GM19043 (cell line): ENCODE data around the gene ME3.
"Not testable (repeated sequence)": the region's sequence is repeated elsewhere in the genome, so short reads cannot be mapped to it uniquely, and the experiment has no call there.

Experiments
- ATAC-seq: cut with Tn5 transposase; IDR thresholded peaks from one replicate; pipeline ENCODE4 v1.9.1; 2021; ENCODE audit warnings: low read depth; ENCODE audit not compliant: unreplicated experiment

ME3 gene

GRCh38 chr11:86624366-86624765 is 48.0 kb downstream of the ME3 start:
- no peak for ATAC-seq

DNA sequence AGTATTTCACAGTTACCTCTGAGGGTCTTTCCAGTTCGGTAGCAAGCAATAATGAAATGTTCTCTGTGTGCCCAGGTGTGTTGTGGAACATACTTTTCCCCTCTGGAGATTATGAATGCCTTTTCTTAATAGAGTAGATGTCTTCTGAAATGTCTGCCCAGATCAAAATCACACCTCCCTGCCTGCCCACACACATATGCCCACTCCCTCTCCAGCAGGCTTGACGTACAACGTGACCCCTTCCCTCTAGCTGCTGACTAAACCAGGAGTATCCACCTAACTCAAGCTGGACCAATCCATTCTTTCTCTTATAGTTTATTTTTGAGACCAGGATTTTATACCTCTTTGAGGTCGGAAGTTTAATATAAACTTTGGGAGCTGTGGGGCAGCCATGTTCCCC is 48.7 kb downstream of the ME3 start:
- ATAC-seq = no peak

GRCh38 chr11:86623041-86623621 is 49.3 kb downstream of the ME3 start:
- ATAC-seq = no peak

- no peak for ATAC-seq
Measured at GRCh38 chr11:86621854-86622253, 50.6 kb downstream of the ME3 start.

- no peak for ATAC-seq
Measured at GRCh38 chr11:86620891-86621521, 51.4 kb downstream of the ME3 start.

- ATAC-seq = not testable (repeated sequence)
Measured at GRCh38 chr11:86619428-86619827, 53.0 kb downstream of the ME3 start.

- ATAC-seq = no peak
Measured at GRCh38 chr11:86617502-86617901, 54.9 kb downstream of the ME3 start.

DNA sequence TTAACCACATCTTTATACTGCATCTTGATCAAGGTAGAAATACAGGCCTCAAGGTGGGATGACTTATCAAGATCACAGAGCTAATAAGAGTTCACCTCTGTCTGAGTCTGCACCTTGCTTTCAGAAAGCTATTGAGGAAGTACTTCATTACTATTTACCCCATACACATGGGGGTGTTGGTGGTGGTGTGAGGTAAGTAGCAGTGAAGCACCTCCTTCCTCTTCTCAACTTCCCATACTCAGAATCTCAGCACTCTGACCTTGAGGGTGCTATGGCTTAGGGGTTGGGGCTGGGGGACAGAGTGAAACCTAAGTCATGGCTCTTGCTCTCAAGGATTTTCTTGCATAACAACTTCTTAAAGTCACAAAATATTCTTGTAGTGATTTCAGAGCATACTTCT is 56.9 kb downstream of the ME3 start:
- ATAC-seq = no peak

- no peak for ATAC-seq
Measured at GRCh38 chr11:86610559-86611341, 61.7 kb downstream of the ME3 start.

- ATAC-seq = peak; percentile 94
Measured at GRCh38 chr11:86608251-86608799, 64.1 kb downstream of the ME3 start.

- no peak for ATAC-seq
Measured at GRCh38 chr11:86606836-86607481, 65.5 kb downstream of the ME3 start.

GRCh38 chr11:86606270-86606835 is 66.1 kb downstream of the ME3 start:
- no peak for ATAC-seq

GRCh38 chr11:86596861-86597586 is 75.4 kb downstream of the ME3 start:
- ATAC-seq = no peak

GRCh38 chr11:86595955-86596354 is 76.5 kb downstream of the ME3 start:
- no peak for ATAC-seq

DNA sequence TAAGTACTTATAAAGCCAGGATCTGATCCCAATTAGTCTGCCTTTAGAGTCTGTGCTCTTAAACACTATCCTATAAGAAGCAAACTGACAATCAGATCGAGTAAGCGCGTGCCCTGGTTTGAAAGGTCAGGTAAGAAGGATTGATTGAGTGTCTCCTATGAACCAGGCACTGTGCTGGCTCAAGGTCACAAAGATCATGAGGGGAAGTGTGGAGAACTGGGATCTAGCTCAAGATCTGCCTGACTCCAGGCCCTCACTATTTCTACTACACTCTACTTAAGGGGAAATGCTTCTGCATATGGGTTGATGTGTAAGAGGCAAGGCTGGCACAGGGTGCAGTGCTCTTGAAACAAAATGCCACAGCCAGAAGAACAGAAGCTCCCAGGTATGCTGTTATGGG is 77.0 kb downstream of the ME3 start:
- no peak for ATAC-seq

DNA sequence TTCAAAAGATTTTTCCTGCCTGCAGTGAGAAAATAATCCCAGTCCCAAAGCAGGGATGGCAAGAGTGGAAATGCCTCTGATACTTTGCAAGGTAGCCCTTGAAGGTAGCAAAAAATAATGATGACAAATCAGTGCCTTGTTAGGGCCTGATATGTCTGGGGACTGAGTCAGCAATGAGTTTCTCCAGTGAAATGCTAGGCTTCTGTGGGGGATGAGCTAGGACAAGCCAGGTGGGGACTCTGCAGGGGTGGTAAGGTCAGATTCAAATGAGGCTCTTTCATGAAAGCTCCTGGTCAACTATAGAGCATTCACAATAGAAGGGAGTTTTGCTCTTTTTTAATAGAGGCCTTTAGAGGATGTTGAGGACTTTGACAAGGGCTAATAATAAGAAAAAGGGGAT is 77.7 kb downstream of the ME3 start:
- ATAC-seq = no peak

DNA sequence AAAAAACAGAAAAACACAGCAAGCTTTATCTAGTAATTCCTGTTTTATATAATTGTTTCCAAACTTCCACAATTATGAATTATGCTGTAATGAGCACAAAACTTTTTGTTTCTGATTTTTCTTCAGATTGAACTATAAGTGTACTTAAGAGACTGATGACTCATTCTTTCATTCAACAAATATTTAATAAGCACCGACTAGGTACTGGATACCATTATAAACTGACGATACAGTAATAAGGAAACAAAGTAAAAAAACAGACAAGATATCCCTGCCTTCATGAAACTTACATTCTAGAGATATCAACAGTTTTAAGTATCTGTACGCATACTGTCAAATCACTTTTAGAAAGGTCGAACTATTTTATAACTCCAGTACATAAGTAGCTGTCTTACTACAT is 78.6 kb downstream of the ME3 start:
- no peak for ATAC-seq

DNA sequence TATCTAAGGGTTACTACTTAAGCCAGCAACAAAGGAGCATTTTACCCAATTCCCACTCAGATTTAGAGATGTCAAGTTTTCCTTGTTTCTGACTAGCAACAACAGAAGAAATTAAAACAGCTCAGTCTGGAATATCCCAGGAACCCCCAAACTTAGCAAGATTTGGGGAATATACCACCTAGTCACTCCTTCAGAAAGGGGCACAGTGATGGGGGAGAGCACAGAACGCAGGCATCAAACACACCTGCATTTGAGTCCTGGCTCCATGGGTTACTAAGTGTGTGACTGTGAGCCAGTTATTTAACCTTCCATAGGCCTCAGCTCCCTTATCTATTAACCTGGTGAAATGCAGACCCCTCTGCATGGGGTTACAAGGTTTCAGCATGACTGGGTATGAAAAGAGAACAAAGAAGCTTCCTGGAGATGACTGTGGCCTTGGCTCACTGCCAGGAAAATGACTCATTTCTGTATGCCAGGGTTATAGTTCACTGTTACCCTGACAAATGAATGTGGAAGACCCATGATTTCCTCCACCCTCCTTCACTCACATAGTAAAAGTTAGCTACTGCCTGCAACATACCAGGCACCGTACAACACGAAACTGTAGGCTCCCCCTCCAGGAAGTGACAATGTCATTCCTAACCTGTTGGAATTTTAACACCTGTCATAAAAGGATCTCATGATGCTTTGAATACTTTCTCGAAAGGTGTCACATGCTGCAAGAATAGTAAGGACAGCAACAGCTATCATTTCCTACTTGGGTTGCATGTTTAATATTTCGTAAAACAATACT is 79.6 kb downstream of the ME3 start:
- ATAC-seq = peak; percentile 88

- ATAC-seq = no peak
Measured at GRCh38 chr11:86592047-86592591, 80.3 kb downstream of the ME3 start.
